Thymus (tissue), 11 donors: ENCODE results near the gene CDC20B. TPM values are rescaled to one million over a fixed set of nuclear protein-coding genes. Genes with fewer than 3 reads are reported as not detected.
A peak's percentile ranks its signal among the peaks of the same experiment; 100 is the strongest.

Experiments used
- DNase-seq, 9 donors: peaks; one replicate each; pipeline ENCODE4 v3.0.0-alpha.2; 2013; ENCODE audit warnings: low spot score in 9 of 9, low read depth in 6 of 9, missing footprints in 1 of 9
- H3K27ac ChIP-seq, 2 donors: one replicate each; pipeline ENCODE4 v1.5.1; 2013; ENCODE audit warnings: control low read depth in 1 of 2, low read depth in 1 of 2, low read length in 1 of 2, mild to moderate bottlenecking in 1 of 2, moderate library complexity in 1 of 2
- H3K27me3 ChIP-seq, 2 donors: one replicate each; pipeline ENCODE4 v1.5.1; 2013; ENCODE audit warnings: low read length in 1 of 2; ENCODE audit not compliant: control insufficient read depth in 2 of 2, insufficient read depth in 1 of 2
- H3K36me3 ChIP-seq, 2 donors: one replicate each; pipeline ENCODE4 v1.5.1; 2013; ENCODE audit warnings: low read length in 1 of 2, mild to moderate bottlenecking in 1 of 2, moderate library complexity in 1 of 2; ENCODE audit not compliant: control insufficient read depth in 2 of 2, insufficient read depth in 2 of 2
- H3K4me1 ChIP-seq, 2 donors: one replicate each; pipeline ENCODE4 v1.5.1; 2013; ENCODE audit warnings: low read length in 2 of 2; ENCODE audit not compliant: control insufficient read depth in 2 of 2, insufficient read depth in 2 of 2
- H3K4me3 ChIP-seq, 2 donors: one replicate each; pipeline ENCODE4 v1.5.1; 2013; ENCODE audit warnings: low read length in 2 of 2, control low read depth in 1 of 2, mild to moderate bottlenecking in 1 of 2
- H3K9me3 ChIP-seq, 2 donors: one replicate each; pipeline ENCODE4 v1.5.1; 2013; ENCODE audit warnings: low read length in 1 of 2, mild to moderate bottlenecking in 1 of 2; ENCODE audit not compliant: control insufficient read depth in 2 of 2, insufficient read depth in 1 of 2
- WGBS: extraction: QIAGEN DNeasy Blood & Tissue Kit; methylation state at CpG from one replicate; pipeline ENCODE4 v1.1.7; 2013; 5-methylcytosine and 5-hydroxymethylcytosine counted together
- polyA plus RNA-seq: library from polyadenylated mRNA; stranded (reverse); fragments of 200-250 nt; gene quantifications from one replicate; pipeline ENCODE4 v1.2.3, GENCODE V29; 2013
- total RNA-seq: library from RNA; stranded (reverse); fragments of 120-200 nt; gene quantifications from one replicate; pipeline ENCODE4 v1.2.4, GENCODE V29; 2013
- donor health status: healthy.

Gene CDC20B
- total and polyA plus RNA-seq, 2 donors: 0.19 to 0.27 TPM

DNA sequence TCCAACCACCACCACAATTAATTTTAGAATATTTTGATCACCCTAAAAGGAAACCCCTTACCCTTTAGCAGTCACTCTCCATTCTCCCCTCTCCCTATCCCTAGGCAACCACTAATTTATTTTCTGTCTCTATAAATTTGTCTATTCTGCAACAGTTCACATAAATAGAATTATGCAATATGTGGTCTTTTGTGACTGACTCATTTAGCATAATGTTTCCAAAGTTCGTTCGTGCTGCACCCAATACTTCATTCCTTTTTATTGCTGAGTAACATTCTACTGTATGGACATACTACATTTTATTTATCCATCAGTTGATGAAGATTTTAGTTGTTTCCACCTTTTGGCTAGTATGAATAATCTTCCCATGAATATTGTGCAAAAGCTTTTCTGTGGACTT lies 18.2 kb upstream of the CDC20B start:
- Histone ChIP-seq H3K4me1 (no peaks in the 10 kb centered on the region), H3K9me3 (no peaks in the 10 kb centered on the region), H3K36me3 (no peaks in the 10 kb centered on the region), H3K27ac (no peak overlapping the region), H3K4me3 (no peak overlapping the region), H3K27me3 (peaks cover 5 to 29% of the 10 kb centered on the region in 2 donors)
- 97% methylated on average over 2 of the region's 2 CpGs for WGBS
- DNase-seq: no peak

DNA sequence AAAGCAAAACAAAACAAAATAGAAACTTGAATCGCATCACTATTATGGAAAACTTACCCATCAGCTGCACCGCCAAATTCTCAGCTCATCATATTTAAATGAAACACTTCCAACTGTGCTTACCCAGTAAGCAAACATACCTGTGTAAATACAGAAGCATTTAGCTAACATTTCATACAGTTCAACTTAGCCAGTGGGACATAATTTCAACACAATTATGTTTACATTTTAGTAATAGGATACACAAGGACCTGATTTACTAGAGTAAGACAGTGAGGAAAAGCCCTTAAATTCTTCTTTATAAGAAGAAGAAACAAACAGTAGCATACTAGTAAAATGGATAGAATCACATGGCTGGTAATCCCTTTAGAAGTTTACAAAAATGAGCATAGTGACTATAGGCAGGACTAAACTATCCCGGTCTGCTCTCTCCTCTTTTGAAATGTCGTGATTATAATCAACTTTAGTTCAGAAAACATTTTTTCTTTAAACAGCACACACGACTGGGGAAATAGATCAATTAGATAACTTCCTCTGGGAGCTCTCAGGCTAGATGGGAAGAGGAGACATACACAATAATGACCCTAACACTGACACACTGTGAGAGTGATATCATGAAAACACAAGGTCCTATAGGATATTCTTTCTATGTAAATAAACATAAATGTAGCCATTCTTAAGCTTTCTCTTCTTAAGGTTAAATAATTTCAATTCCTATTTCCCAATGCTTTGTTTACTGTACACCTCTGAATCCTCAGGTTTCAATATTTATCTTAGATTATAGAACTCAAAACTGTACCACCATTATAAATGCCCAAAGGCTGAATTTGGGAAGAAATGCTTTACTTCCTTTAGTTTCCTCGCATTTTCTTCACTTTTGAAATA lies 15.9 kb upstream of the CDC20B start:
- Histone ChIP-seq H3K36me3 (no peaks in the 10 kb centered on the region), H3K27ac (no peak overlapping the region), H3K4me3 (no peak overlapping the region), H3K4me1 (no peaks in the 10 kb centered on the region), H3K27me3 (peaks cover 5 to 35% of the 10 kb centered on the region in 2 donors), H3K9me3 (no peaks in the 10 kb centered on the region)
- DNase-seq: no peak
- 80% methylated on average over 6 of the region's 6 CpGs for WGBS

GRCh38 chr5:55187370-55187769 lies 14.4 kb upstream of the CDC20B start:
- Histone ChIP-seq H3K27me3 (peaks cover 5 to 28% of the 10 kb centered on the region in 2 donors), H3K4me3 (no peak overlapping the region), H3K36me3 (no peaks in the 10 kb centered on the region), H3K4me1 (no peaks in the 10 kb centered on the region), H3K9me3 (no peaks in the 10 kb centered on the region), H3K27ac (no peak overlapping the region)
- DNase-seq: no peak
- WGBS: 54% methylated on average over 4 of the region's 4 CpGs

- 78% methylated on average over 1 of the region's 1 CpG for WGBS
- Histone ChIP-seq H3K36me3 (no peaks in the 10 kb centered on the region), H3K9me3 (no peaks in the 10 kb centered on the region), H3K27ac (no peak overlapping the region), H3K4me3 (no peak overlapping the region), H3K27me3 (peaks cover 32 to 61% of the 10 kb centered on the region in 2 donors), H3K4me1 (peaks cover 3 to 4% of the 10 kb centered on the region in 2 donors)
- DNase-seq: no peak
Observed at GRCh38 chr5:55180016-55180415, 7.0 kb upstream of the CDC20B start.

GRCh38 chr5:55177078-55177477 lies 4.1 kb upstream of the CDC20B start:
- DNase-seq: no peak
- H3K27ac ChIP-seq: no peak overlapping the region
- peaks cover 43 to 78% of the 10 kb centered on the region in 2 donors for H3K27me3 ChIP-seq
- peaks cover 3 to 20% of the 10 kb centered on the region in 2 donors for H3K4me1 ChIP-seq
- no peak overlapping the region for H3K4me3 ChIP-seq
- peaks cover 0 to 4% of the 10 kb centered on the region in 2 donors for H3K9me3 ChIP-seq
- 4% methylated on average over 2 of the region's 2 CpGs for WGBS
- no peaks in the 10 kb centered on the region for H3K36me3 ChIP-seq

DNA sequence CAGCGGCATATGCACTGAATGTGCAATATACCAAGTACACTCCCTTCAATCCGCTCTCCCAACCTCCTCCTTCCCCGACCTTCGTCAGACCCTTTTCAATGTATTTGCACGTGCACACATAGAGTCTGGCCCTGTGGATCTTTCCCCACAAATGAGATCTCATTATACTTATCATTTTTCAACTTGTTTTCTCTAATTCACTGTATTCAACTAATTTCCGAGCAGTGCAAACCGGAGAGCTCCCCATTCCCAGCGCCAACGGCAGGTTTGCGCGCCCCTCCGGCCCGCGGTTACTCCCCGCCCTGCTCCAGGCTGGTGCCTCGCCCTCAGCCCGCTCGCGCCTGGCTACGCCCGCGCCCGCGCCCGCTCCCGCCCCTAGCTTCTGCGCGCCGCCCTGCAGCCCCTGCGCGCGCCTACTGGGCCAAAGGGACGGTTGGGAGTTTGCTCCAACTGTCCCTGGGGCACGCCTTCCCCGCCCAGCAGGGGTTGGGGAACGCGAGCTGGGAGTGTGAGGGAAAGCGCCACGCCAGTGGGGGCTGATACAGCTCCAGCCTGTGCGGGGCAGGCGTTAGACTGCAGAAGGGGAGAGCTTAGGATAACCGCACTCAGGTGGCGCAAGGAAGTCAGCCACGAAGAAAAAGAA lies 3.3 kb upstream of the CDC20B start:
- Histone ChIP-seq H3K4me3 (peak overlapping the region in 1 of 2 donors; percentile 20), H3K9me3 (peaks cover 0 to 4% of the 10 kb centered on the region in 2 donors), H3K27me3 (peaks cover 43 to 80% of the 10 kb centered on the region in 2 donors), H3K4me1 (peaks cover 3 to 21% of the 10 kb centered on the region in 2 donors), H3K36me3 (no peaks in the 10 kb centered on the region), H3K27ac (no peak overlapping the region)
- 2% methylated on average over 44 of the region's 44 CpGs for WGBS
- DNase-seq: peak in 2 of 9 donors; percentile 4 to 34

GRCh38 chr5:55175781-55176175 lies 2.8 kb upstream of the CDC20B start:
- Histone ChIP-seq H3K36me3 (no peaks in the 10 kb centered on the region), H3K4me1 (peaks cover 3 to 21% of the 10 kb centered on the region in 2 donors), H3K27me3 (peaks cover 43 to 86% of the 10 kb centered on the region in 2 donors), H3K27ac (no peak overlapping the region), H3K4me3 (no peak overlapping the region), H3K9me3 (peaks cover 0 to 4% of the 10 kb centered on the region in 2 donors)
- DNase-seq: no peak
- WGBS: 14% methylated on average over 7 of the region's 7 CpGs

GRCh38 chr5:55173687-55174230 lies 782 bp upstream of the CDC20B start:
- WGBS: 1% methylated on average over 8 of the region's 8 CpGs
- Histone ChIP-seq H3K27me3 (peaks cover 41 to 84% of the 10 kb centered on the region in 2 donors), H3K9me3 (peaks cover 0 to 4% of the 10 kb centered on the region in 2 donors), H3K4me3 (peak overlapping the region; percentile 15 to 24), H3K4me1 (peaks cover 3 to 21% of the 10 kb centered on the region in 2 donors), H3K36me3 (no peaks in the 10 kb centered on the region), H3K27ac (no peak overlapping the region)
- DNase-seq: no peak
